HCEC 1CT (cell line): ENCODE measurements around the gene CIRBP.

Experiments
- DNase-seq: peaks from one replicate; pipeline ENCODE4 v3.0.0-alpha.2; 2017

Gene CIRBP

GRCh38 chr19:1231729-1232637 lies 37.1 kb upstream of the CIRBP start:
- DNase-seq: no peak

- DNase-seq: peak; percentile 19
These were observed 36.5 kb upstream of the CIRBP start for GRCh38 chr19:1232652-1233072.

GRCh38 chr19:1233115-1233667 lies 35.9 kb upstream of the CIRBP start:
- DNase-seq: no peak

- DNase-seq: no peak
These were observed 34.8 kb upstream of the CIRBP start for GRCh38 chr19:1234051-1234954.

GRCh38 chr19:1234955-1235380 lies 34.2 kb upstream of the CIRBP start:
- DNase-seq: no peak

- DNase-seq: no peak
These were observed 33.2 kb upstream of the CIRBP start for GRCh38 chr19:1235625-1236538.

GRCh38 chr19:1236576-1236975 lies 32.6 kb upstream of the CIRBP start:
- no peak for DNase-seq

- DNase-seq: no peak
These were observed 32.0 kb upstream of the CIRBP start for GRCh38 chr19:1237027-1237659.

GRCh38 chr19:1237754-1238368 lies 31.3 kb upstream of the CIRBP start, which contains the start of gene CBARP:
Gene CBARP (minus strand): TSS chr19:1238005. CDS start chr19:1236100, 1,905 bp downstream.
- DNase-seq: no peak

- no peak for DNase-seq
These were observed 30.5 kb upstream of the CIRBP start for GRCh38 chr19:1238369-1239303.

GRCh38 chr19:1239420-1239795 lies 29.7 kb upstream of the CIRBP start:
- no peak for DNase-seq

- DNase-seq: peak; percentile 85
These were observed 29.1 kb upstream of the CIRBP start for GRCh38 chr19:1239796-1240737.

GRCh38 chr19:1240925-1241324 lies 28.2 kb upstream of the CIRBP start:
- DNase-seq: no peak

GRCh38 chr19:1241417-1242095 lies 27.6 kb upstream of the CIRBP start, which contains the start of gene ATP5F1D:
Gene ATP5F1D (plus strand): TSS chr19:1241751. CDS start chr19:1241851, 100 bp downstream.
- peak; percentile 96 for DNase-seq

GRCh38 chr19:1243768-1244692 lies 25.1 kb upstream of the CIRBP start:
- DNase-seq: peak; percentile 80

- no peak for DNase-seq
These were observed 24.3 kb upstream of the CIRBP start for GRCh38 chr19:1244693-1245451.
